Measurements from ENCODE around the gene PRICKLE1. TPM values are rescaled to one million over a fixed set of nuclear protein-coding genes. Genes with fewer than 3 reads are reported as not detected.

Gene PRICKLE1
- total RNA-seq, 1 experiment from 2014 or later = 7.0 TPM

DNA sequence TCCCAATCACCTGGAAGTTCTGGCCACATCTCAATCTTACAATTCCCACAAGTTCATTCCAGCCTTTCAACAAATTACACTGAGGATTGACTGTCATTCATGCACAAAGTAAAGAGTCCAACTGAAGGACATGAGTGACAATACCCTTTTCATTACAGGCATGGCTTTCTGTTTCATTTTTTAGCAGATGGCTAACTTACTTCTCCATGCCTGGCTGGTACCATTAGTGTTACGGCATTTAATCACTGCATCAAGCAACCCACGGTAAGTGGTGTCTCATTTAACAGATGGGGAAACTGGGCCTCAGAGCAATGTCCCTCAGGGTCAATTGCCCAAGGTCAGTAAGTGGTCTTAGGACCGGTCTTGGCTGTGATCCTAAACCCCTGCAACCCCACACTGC, 114.4 kb downstream of the PRICKLE1 start:
- H3K36me3 ChIP-seq (ENCODE audit: low read depth) = no peaks in the 10 kb centered on the region
- H3K4me1 ChIP-seq (replicated peaks; ENCODE audit: insufficient read depth) = peaks cover 33% of the 10 kb centered on the region
- H3K9me2 ChIP-seq (ENCODE audit: insufficient read depth) = no peaks in the 10 kb centered on the region
- no peak for TF ChIP-seq EZH2 (IDR thresholded peaks at IDR 0.05; ENCODE audit: low read depth)
- TF ChIP-seq, protein P1, sequence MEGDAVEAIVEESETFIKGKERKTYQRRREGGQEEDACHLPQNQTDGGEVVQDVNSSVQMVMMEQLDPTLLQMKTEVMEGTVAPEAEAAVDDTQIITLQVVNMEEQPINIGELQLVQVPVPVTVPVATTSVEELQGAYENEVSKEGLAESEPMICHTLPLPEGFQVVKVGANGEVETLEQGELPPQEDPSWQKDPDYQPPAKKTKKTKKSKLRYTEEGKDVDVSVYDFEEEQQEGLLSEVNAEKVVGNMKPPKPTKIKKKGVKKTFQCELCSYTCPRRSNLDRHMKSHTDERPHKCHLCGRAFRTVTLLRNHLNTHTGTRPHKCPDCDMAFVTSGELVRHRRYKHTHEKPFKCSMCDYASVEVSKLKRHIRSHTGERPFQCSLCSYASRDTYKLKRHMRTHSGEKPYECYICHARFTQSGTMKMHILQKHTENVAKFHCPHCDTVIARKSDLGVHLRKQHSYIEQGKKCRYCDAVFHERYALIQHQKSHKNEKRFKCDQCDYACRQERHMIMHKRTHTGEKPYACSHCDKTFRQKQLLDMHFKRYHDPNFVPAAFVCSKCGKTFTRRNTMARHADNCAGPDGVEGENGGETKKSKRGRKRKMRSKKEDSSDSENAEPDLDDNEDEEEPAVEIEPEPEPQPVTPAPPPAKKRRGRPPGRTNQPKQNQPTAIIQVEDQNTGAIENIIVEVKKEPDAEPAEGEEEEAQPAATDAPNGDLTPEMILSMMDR (conservative IDR thresholded peaks at IDR 0.05) = no peak
- peak overlapping the region; percentile 62 for H3K27ac ChIP-seq
- no peak overlapping the region for H3K4me3 ChIP-seq
- no peaks in the 10 kb centered on the region for H4K20me1 ChIP-seq (ENCODE audit: insufficient read depth)
- no peaks in the 10 kb centered on the region for H3K27me3 ChIP-seq (ENCODE audit: insufficient read depth, low read depth)
- H3K4me2 ChIP-seq = peak overlapping the region; percentile 25; the same call in 1 of the 2 replicates
- peaks cover 21% of the 10 kb centered on the region for H3K79me2 ChIP-seq (ENCODE audit: low read depth)
- no peak for DNase-seq
- intact Hi-C loops (cut with micrococcal nuclease; ENCODE audit: unreplicated experiment) = no loop called here
- no peak overlapping the region for H2AFZ ChIP-seq
- H3F3A ChIP-seq (ENCODE audit: insufficient read depth, low read depth) = peaks cover 15% of the 10 kb centered on the region
- CTCF ChIA-PET = no interaction called here
- POLR2A ChIA-PET (ENCODE audit: unreplicated experiment) = no interaction called here
- no peaks in the 10 kb centered on the region for H3K9me3 ChIP-seq (ENCODE audit: insufficient read depth, low read depth)
- BruUV-seq (replicated peaks) = no TSS peak

DNA sequence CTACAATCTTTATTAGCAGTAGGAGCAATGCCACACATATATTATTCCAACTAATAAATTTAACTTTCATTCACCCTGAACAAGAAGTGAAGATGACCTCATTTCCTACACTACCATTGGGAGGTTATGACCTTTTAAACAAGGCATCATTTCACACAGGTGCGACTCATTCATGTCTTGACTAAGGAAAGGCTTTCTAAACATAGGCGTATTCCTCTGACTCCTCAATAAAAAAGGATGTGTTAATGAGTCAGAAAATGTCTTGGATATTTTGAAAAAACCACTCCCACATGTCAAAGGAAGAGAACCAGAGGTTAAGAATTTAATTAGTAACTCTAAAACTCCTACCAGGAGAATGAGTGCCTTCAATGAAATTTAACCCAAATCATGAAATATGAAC, 115.2 kb downstream of the PRICKLE1 start:
- ChIA-PET CTCF (no interaction called here), POLR2A (ENCODE audit: unreplicated experiment) (interaction anchor here (0.5 kb wide), 1 partner anchor 796 kb away, joined by 6 read pairs; no protein-coding TSS in a partner anchor)
- Histone ChIP-seq H3K4me3 (no peak overlapping the region), H3K79me2 (ENCODE audit: low read depth) (peaks cover 16% of the 10 kb centered on the region), H2AFZ (no peak overlapping the region), H3K9me2 (ENCODE audit: insufficient read depth) (no peaks in the 10 kb centered on the region), H3K4me2 (peak overlapping the region; percentile 25; the same call in 1 of the 2 replicates), H3K36me3 (ENCODE audit: low read depth) (no peaks in the 10 kb centered on the region), H3K4me1 (replicated peaks; ENCODE audit: insufficient read depth) (peaks cover 33% of the 10 kb centered on the region), H3F3A (ENCODE audit: insufficient read depth, low read depth) (peaks cover 15% of the 10 kb centered on the region), H3K9me3 (ENCODE audit: insufficient read depth, low read depth) (no peaks in the 10 kb centered on the region), H3K27ac (peak overlapping the region; percentile 62), H4K20me1 (ENCODE audit: insufficient read depth) (no peaks in the 10 kb centered on the region), H3K27me3 (ENCODE audit: insufficient read depth, low read depth) (no peaks in the 10 kb centered on the region)
- BruUV-seq (replicated peaks) = no TSS peak
- intact Hi-C loops (cut with micrococcal nuclease; ENCODE audit: unreplicated experiment) = no loop called here
- peak in 1 of 2 experiments; percentile 92 for DNase-seq
- TF ChIP-seq EZH2 (IDR thresholded peaks at IDR 0.05; ENCODE audit: low read depth) = no peak
- TF ChIP-seq, protein P1 (conservative IDR thresholded peaks at IDR 0.05) = no peak

DNA sequence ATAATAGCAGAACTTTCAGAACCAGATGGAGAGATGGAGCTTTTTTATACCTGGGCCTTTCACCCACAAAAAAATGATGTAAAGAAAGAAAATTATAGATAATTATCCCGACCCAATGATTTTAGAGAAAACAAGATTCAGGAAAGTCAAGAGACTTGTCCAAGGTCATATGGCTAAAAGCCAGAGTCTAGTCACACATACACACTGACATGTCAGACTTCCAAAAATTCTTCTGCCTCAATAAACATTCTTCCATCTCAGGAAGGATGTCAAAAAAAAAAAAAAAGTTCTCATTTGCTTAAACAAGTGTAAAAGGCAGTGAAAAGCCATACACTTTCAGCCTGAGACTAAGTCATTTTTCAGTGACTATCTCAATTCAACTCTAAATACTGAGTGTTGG, 116.0 kb downstream of the PRICKLE1 start:
- Histone ChIP-seq H3K36me3 (ENCODE audit: low read depth) (no peaks in the 10 kb centered on the region), H3K9me2 (ENCODE audit: insufficient read depth) (no peaks in the 10 kb centered on the region), H3K4me2 (peak overlapping the region; percentile 23; the same call in 1 of the 2 replicates), H2AFZ (no peak overlapping the region), H4K20me1 (ENCODE audit: insufficient read depth) (no peaks in the 10 kb centered on the region), H3K9me3 (ENCODE audit: insufficient read depth, low read depth) (no peaks in the 10 kb centered on the region), H3K27me3 (ENCODE audit: insufficient read depth, low read depth) (no peaks in the 10 kb centered on the region), H3K4me3 (no peak overlapping the region), H3K27ac (peak overlapping the region; percentile 36), H3F3A (ENCODE audit: insufficient read depth, low read depth) (peaks cover 15% of the 10 kb centered on the region), H3K4me1 (replicated peaks; ENCODE audit: insufficient read depth) (peaks cover 33% of the 10 kb centered on the region), H3K79me2 (ENCODE audit: low read depth) (peaks cover 12% of the 10 kb centered on the region)
- TF ChIP-seq EZH2 (IDR thresholded peaks at IDR 0.05; ENCODE audit: low read depth) = no peak
- TF ChIP-seq, protein P1 (conservative IDR thresholded peaks at IDR 0.05) = no peak
- intact Hi-C loops (cut with micrococcal nuclease; ENCODE audit: unreplicated experiment) = no loop called here
- DNase-seq = no peak
- ChIA-PET CTCF (no interaction called here), POLR2A (ENCODE audit: unreplicated experiment) (interaction anchor here (0.5 kb wide), 1 partner anchor 797 kb away, joined by 6 read pairs; no protein-coding TSS in a partner anchor)
- BruUV-seq (replicated peaks) = no TSS peak

Measured in PC-9 (cell line).